Testis (tissue), 3 donors: Measurements from ENCODE around the gene GFPT1. TPM values are rescaled to one million over a fixed set of nuclear protein-coding genes. Genes with fewer than 3 reads are reported as not detected.

Experiments used
- DNase-seq: peaks from one replicate; pipeline ENCODE4 v3.0.0-alpha.2; 2019
- H3K27ac ChIP-seq, 2 donors: fragments of 200-600 bp; sonication (generic); one replicate each; pipeline ENCODE4 v1.5.1; 2019
- H3K27me3 ChIP-seq: fragments of 200-600 bp; sonication (generic); one replicate; pipeline ENCODE4 v1.5.1; 2019
- H3K36me3 ChIP-seq: fragments of 200-600 bp; sonication (generic); one replicate; pipeline ENCODE4 v1.5.1; 2017; ENCODE audit warnings: low read depth; ENCODE audit errors: missing control alignments
- H3K4me1 ChIP-seq: fragments of 200-600 bp; sonication (generic); one replicate; pipeline ENCODE4 v1.5.1; 2019
- H3K4me3 ChIP-seq, 2 donors: fragments of 200-600 bp; sonication (generic); one replicate each; pipeline ENCODE4 v1.5.1; 2017 to 2019
- H3K9me3 ChIP-seq: fragments of 200-600 bp; sonication (generic); one replicate; pipeline ENCODE4 v1.5.1; 2017
- CTCF ChIP-seq, 3 experiments: fragments of 450-650 bp in 2 of 3; fragments of 200-600 bp in 1 of 3; sonication (generic) in 1 of 3; IDR thresholded peaks; one replicate each; pipeline ENCODE4 v1.5.1; 2016 to 2019; ENCODE audit warnings: antibody characterized with exemption in 3 of 3, mild to moderate bottlenecking in 2 of 3, moderate library complexity in 1 of 3
- POLR2A ChIP-seq: fragments of 450-650 bp; IDR thresholded peaks from one replicate; pipeline ENCODE4 v1.6.1; 2017; ENCODE audit warnings: antibody characterized with exemption, mild to moderate bottlenecking, moderate library complexity
- WGBS, 2 donors: methylation state at CpG; one replicate each; pipeline ENCODE4 v1.1.5; 2018; 5-methylcytosine and 5-hydroxymethylcytosine counted together
- intact Hi-C: fragments of 100-400 bp; cut with DNase I; formaldehyde crosslinking; loops from one replicate; pipeline ENCODE4 v1.15.1; 2023; ENCODE audit warnings: low total_unique reads
- polyA plus RNA-seq: library from polyadenylated mRNA; stranded (reverse); fragments of 350-450 nt; fragmentation: Illumina TruSeq; extraction: RNeasy Lipid Tissue Mini Kit (QIAGEN cat#74804); gene quantifications from one replicate; pipeline ENCODE4 v1.2.3, GENCODE V29; 2014; ENCODE audit warnings: low read depth, low replicate concordance; ENCODE audit not compliant: insufficient read depth
- total RNA-seq, 2 donors: library from RNA; depleted of rRNA; stranded (reverse); fragments of >200 nt; gene quantifications; one replicate each; pipeline ENCODE4 v1.2.3, GENCODE V29; 2016

The GFPT1 gene
- total and polyA plus RNA-seq, 3 donors from 2014 or later, result 25.6 to 74.3 (median 33.3) TPM

- no peak for DNase-seq
- H3K4me1 ChIP-seq, result no peaks in the 10 kb centered on the region
- H3K4me3 ChIP-seq, result no peak overlapping the region
- intact Hi-C loops, result no loop called here
- no peaks in the 10 kb centered on the region for H3K9me3 ChIP-seq
- H3K36me3 ChIP-seq, result no peaks in the 10 kb centered on the region
- no peak for TF ChIP-seq CTCF (IDR thresholded peaks at IDR 0.05)
- TF ChIP-seq POLR2A, result no peak
- H3K27ac ChIP-seq, result no peak overlapping the region
- H3K27me3 ChIP-seq, result no peaks in the 10 kb centered on the region
These were observed 6.9 kb upstream of the GFPT1 start for GRCh38 chr2:69393963-69394362.

- peaks cover 7% of the 10 kb centered on the region for H3K4me1 ChIP-seq
- H3K36me3 ChIP-seq, result no peaks in the 10 kb centered on the region
- no peak for TF ChIP-seq CTCF (IDR thresholded peaks at IDR 0.05)
- TF ChIP-seq POLR2A, result no peak
- WGBS, 2 donors, result 74 to 88% methylated on average over 3 of the region's 3 CpGs
- no peaks in the 10 kb centered on the region for H3K27me3 ChIP-seq
- H3K9me3 ChIP-seq, result no peaks in the 10 kb centered on the region
- no peak for DNase-seq
- no peak overlapping the region for H3K4me3 ChIP-seq
- H3K27ac ChIP-seq, result no peak overlapping the region
- intact Hi-C loops, result no loop called here
These were observed 3.4 kb upstream of the GFPT1 start for GRCh38 chr2:69390471-69390870.

- Histone ChIP-seq H3K4me3 (no peak overlapping the region), H3K27me3 (no peaks in the 10 kb centered on the region), H3K9me3 (no peaks in the 10 kb centered on the region), H3K36me3 (no peaks in the 10 kb centered on the region), H3K4me1 (peaks cover 9% of the 10 kb centered on the region), H3K27ac (no peak overlapping the region)
- no peak for TF ChIP-seq POLR2A
- no peak for TF ChIP-seq CTCF (IDR thresholded peaks at IDR 0.05)
- no peak for DNase-seq
- intact Hi-C loops, result no loop called here
- WGBS, 2 donors, result 67 to 73% methylated on average over 3 of the region's 3 CpGs
These were observed 3.0 kb upstream of the GFPT1 start for GRCh38 chr2:69390001-69390400.

- H3K36me3 ChIP-seq, result no peaks in the 10 kb centered on the region
- WGBS, 2 donors, result 66 to 78% methylated on average over 3 of the region's 3 CpGs
- intact Hi-C loops, result no loop called here
- peaks cover 11% of the 10 kb centered on the region for H3K4me1 ChIP-seq
- H3K27ac ChIP-seq, result no peak overlapping the region
- H3K9me3 ChIP-seq, result no peaks in the 10 kb centered on the region
- no peaks in the 10 kb centered on the region for H3K27me3 ChIP-seq
- DNase-seq, result no peak
- H3K4me3 ChIP-seq, result no peak overlapping the region
- TF ChIP-seq POLR2A, result no peak
- no peak for TF ChIP-seq CTCF (IDR thresholded peaks at IDR 0.05)
These were observed 2.2 kb upstream of the GFPT1 start for GRCh38 chr2:69389271-69389670.

GRCh38 chr2:69387770-69388481, 899 bp upstream of the GFPT1 start:
- Histone ChIP-seq H3K27me3 (no peaks in the 10 kb centered on the region), H3K4me3 (peak overlapping the region; percentile 96 to 98), H3K36me3 (no peaks in the 10 kb centered on the region), H3K4me1 (peaks cover 11% of the 10 kb centered on the region), H3K27ac (peak overlapping the region; percentile 90 to 96), H3K9me3 (no peaks in the 10 kb centered on the region)
- TF ChIP-seq POLR2A (no peak), CTCF (IDR thresholded peaks at IDR 0.05) (no peak)
- DNase-seq, result no peak
- 29 to 38% methylated on average over 14 of the region's 14 CpGs for WGBS, 2 donors
- intact Hi-C loops, result no loop called here
